ENCODE measurements around the gene EFR3B. TPM values are rescaled to one million over a fixed set of nuclear protein-coding genes. Genes with fewer than 3 reads are reported as not detected.

Gene EFR3B
- total RNA-seq, 1 experiment from 2014 or later = not detected

DNA sequence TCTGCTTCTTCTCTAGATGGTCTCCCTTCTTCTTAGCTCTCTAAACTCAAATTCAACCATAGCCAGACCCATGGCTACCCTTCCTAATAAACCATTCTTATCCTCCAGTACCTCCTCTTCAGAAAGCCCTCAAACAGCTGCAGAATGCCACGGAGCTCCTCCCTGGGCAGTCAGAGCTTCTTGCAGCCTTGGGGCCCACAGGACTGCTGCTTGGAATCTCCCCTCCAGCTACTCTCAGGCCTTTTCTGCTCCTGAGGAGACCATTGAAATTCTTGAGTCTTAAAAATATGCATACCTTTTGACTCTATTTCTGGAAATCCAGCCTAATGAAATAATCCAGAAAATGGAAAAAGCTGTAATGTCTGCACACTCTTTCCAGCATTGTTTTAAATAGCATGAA is 30.7 kb downstream of the EFR3B start:
- intact Hi-C loops (cut with micrococcal nuclease; ENCODE audit: unreplicated experiment) = no loop called here
- peaks cover 4% of the 10 kb centered on the region for H3K4me1 ChIP-seq (replicated peaks; ENCODE audit: insufficient read depth)
- no peaks in the 10 kb centered on the region for H3K9me2 ChIP-seq (ENCODE audit: insufficient read depth)
- no peaks in the 10 kb centered on the region for H4K20me1 ChIP-seq (ENCODE audit: insufficient read depth)
- no peaks in the 10 kb centered on the region for H3K36me3 ChIP-seq (ENCODE audit: low read depth)
- H3K27me3 ChIP-seq (ENCODE audit: insufficient read depth, low read depth) = peaks cover 30% of the 10 kb centered on the region; the same call in 1 of the 2 replicates
- H3K9me3 ChIP-seq (ENCODE audit: insufficient read depth, low read depth) = no peaks in the 10 kb centered on the region
- no peak for TF ChIP-seq EZH2 (IDR thresholded peaks at IDR 0.05; ENCODE audit: low read depth)
- TF ChIP-seq, protein P1, sequence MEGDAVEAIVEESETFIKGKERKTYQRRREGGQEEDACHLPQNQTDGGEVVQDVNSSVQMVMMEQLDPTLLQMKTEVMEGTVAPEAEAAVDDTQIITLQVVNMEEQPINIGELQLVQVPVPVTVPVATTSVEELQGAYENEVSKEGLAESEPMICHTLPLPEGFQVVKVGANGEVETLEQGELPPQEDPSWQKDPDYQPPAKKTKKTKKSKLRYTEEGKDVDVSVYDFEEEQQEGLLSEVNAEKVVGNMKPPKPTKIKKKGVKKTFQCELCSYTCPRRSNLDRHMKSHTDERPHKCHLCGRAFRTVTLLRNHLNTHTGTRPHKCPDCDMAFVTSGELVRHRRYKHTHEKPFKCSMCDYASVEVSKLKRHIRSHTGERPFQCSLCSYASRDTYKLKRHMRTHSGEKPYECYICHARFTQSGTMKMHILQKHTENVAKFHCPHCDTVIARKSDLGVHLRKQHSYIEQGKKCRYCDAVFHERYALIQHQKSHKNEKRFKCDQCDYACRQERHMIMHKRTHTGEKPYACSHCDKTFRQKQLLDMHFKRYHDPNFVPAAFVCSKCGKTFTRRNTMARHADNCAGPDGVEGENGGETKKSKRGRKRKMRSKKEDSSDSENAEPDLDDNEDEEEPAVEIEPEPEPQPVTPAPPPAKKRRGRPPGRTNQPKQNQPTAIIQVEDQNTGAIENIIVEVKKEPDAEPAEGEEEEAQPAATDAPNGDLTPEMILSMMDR (conservative IDR thresholded peaks at IDR 0.05) = no peak
- H3K4me2 ChIP-seq = no peak overlapping the region
- H3K79me2 ChIP-seq (ENCODE audit: low read depth) = no peaks in the 10 kb centered on the region
- H2AFZ ChIP-seq = no peak overlapping the region
- BruUV-seq (replicated peaks) = no TSS peak
- POLR2A ChIA-PET (ENCODE audit: unreplicated experiment) = interaction anchor here (0.7 kb wide), 1 partner anchor 62 kb away, joined by 4 read pairs; no protein-coding TSS in a partner anchor
- peaks cover 8% of the 10 kb centered on the region for H3F3A ChIP-seq (ENCODE audit: insufficient read depth, low read depth)
- no peak overlapping the region for H3K27ac ChIP-seq
- H3K4me3 ChIP-seq = no peak overlapping the region
- CTCF ChIA-PET = no interaction called here
- DNase-seq = no peak

DNA sequence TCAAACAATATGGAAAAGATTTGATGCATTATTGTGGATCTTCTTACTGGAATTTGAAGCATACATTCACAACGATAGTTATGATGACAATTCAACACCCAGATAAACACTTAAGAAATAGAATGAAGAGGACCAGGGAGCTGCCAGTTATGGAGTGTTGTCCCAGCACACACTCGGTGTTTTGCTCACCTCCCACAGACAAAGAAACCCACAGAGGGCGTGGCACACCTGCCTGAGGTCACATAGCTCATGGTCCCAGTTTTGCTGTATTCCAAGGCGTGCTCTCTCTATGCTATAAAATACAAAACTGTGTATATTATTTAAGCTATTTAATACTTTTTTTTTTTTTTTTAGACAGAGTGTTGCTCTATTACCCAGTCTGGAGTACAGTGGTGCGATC is 31.1 kb downstream of the EFR3B start:
- Histone ChIP-seq H3K9me2 (ENCODE audit: insufficient read depth) (no peaks in the 10 kb centered on the region), H3K36me3 (ENCODE audit: low read depth) (no peaks in the 10 kb centered on the region), H3K4me2 (no peak overlapping the region), H3K27me3 (ENCODE audit: insufficient read depth, low read depth) (peaks cover 30% of the 10 kb centered on the region; the same call in 1 of the 2 replicates), H2AFZ (no peak overlapping the region), H3K4me1 (replicated peaks; ENCODE audit: insufficient read depth) (peaks cover 8% of the 10 kb centered on the region), H3K79me2 (ENCODE audit: low read depth) (no peaks in the 10 kb centered on the region), H3F3A (ENCODE audit: insufficient read depth, low read depth) (peaks cover 12% of the 10 kb centered on the region), H3K27ac (no peak overlapping the region), H3K4me3 (no peak overlapping the region), H4K20me1 (ENCODE audit: insufficient read depth) (no peaks in the 10 kb centered on the region), H3K9me3 (ENCODE audit: insufficient read depth, low read depth) (no peaks in the 10 kb centered on the region)
- ChIA-PET POLR2A (ENCODE audit: unreplicated experiment) (interaction anchor here (0.5 to 0.7 kb wide), 2 partner anchors 63 to 106 kb away, joined by 4 to 8 read pairs; no protein-coding TSS in a partner anchor), CTCF (no interaction called here)
- TF ChIP-seq, protein P1 (conservative IDR thresholded peaks at IDR 0.05) = no peak
- no peak for TF ChIP-seq EZH2 (IDR thresholded peaks at IDR 0.05; ENCODE audit: low read depth)
- intact Hi-C loops (cut with micrococcal nuclease; ENCODE audit: unreplicated experiment) = no loop called here
- no peak for DNase-seq
- BruUV-seq (replicated peaks) = no TSS peak

DNA sequence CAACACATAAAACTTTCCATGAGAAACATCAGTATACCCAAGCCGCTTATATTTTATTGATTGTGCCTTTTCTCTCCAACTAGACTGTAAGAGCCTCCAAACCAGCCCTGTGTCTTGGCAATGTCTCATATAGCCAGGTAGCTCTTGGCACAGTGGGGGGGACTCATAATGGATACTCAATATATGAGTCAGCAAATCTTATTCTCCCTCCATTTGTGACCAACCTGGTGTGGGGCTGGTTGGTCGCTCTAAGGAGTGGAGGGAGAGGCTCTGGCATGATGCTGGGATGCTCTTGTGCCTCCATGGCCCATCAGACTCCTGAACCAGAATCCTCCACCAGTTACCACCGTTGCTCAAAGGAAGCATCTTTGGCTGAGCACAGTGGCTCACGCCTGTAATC is 32.0 kb downstream of the EFR3B start:
- H3K4me2 ChIP-seq = no peak overlapping the region
- ChIA-PET POLR2A (ENCODE audit: unreplicated experiment) (no interaction called here), CTCF (interaction anchor here (0.6 kb wide), 1 partner anchor 123 kb away, joined by 4 read pairs; no protein-coding TSS in a partner anchor)
- H3K27me3 ChIP-seq (ENCODE audit: insufficient read depth, low read depth) = peaks cover 30% of the 10 kb centered on the region; the same call in 1 of the 2 replicates
- no peaks in the 10 kb centered on the region for H4K20me1 ChIP-seq (ENCODE audit: insufficient read depth)
- peaks cover 14% of the 10 kb centered on the region for H3K4me1 ChIP-seq (replicated peaks; ENCODE audit: insufficient read depth)
- H3K4me3 ChIP-seq = no peak overlapping the region
- H3K36me3 ChIP-seq (ENCODE audit: low read depth) = no peaks in the 10 kb centered on the region
- peaks cover 19% of the 10 kb centered on the region for H3F3A ChIP-seq (ENCODE audit: insufficient read depth, low read depth)
- TF ChIP-seq EZH2 (IDR thresholded peaks at IDR 0.05; ENCODE audit: low read depth) = no peak
- TF ChIP-seq, protein P1 (conservative IDR thresholded peaks at IDR 0.05) = no peak
- intact Hi-C loops (cut with micrococcal nuclease; ENCODE audit: unreplicated experiment) = no loop called here
- no peaks in the 10 kb centered on the region for H3K9me3 ChIP-seq (ENCODE audit: insufficient read depth, low read depth)
- no peaks in the 10 kb centered on the region for H3K79me2 ChIP-seq (ENCODE audit: low read depth)
- no peak overlapping the region for H3K27ac ChIP-seq
- no peak for DNase-seq
- no peaks in the 10 kb centered on the region for H3K9me2 ChIP-seq (ENCODE audit: insufficient read depth)
- no peak overlapping the region for H2AFZ ChIP-seq
- no TSS peak for BruUV-seq (replicated peaks)

All from PC-9 (cell line).